Measurements from ENCODE around the gene SPAG8. TPM values are rescaled to one million over a fixed set of nuclear protein-coding genes. Genes with fewer than 3 reads are reported as not detected.

The SPAG8 gene
- total and polyA plus RNA-seq, 2 experiments from 2014 or later = 0.10 to 0.63 TPM

- WGBS (ENCODE audit: low lambda C conversion rate, missing lambda C conversion rate) = 100% methylated on average over 2 of the region's 2 CpGs
Measured at GRCh38 chr9:35789541-35789940, 22.5 kb downstream of the SPAG8 start.

GRCh38 chr9:35783418-35783817 lies 28.6 kb downstream of the SPAG8 start:
- Histone ChIP-seq H2AFZ (no peak overlapping the region), H3K4me3 (no peak overlapping the region), H3K9me2 (replicated peaks; ENCODE audit: insufficient read depth) (no peaks in the 10 kb centered on the region), H3K27me3 (no peaks in the 10 kb centered on the region), H4K20me1 (ENCODE audit: insufficient read depth, poor library complexity, severe bottlenecking) (no peaks in the 10 kb centered on the region), H3K4me1 (ENCODE audit: insufficient read depth) (no peaks in the 10 kb centered on the region), H3K4me2 (no peak overlapping the region), H3K9me3 (ENCODE audit: low read depth) (no peaks in the 10 kb centered on the region), H3K79me2 (no peaks in the 10 kb centered on the region), H3K27ac (no peak overlapping the region), H3K36me3 (replicated peaks; ENCODE audit: insufficient read depth, low read depth) (no peaks in the 10 kb centered on the region)
- TF ChIP-seq EZH2phosphoT487 (IDR thresholded peaks at IDR 0.05; ENCODE audit: low read depth, severe bottlenecking, unreplicated experiment) = no peak
- no peak for TF ChIP-seq CTCF (IDR thresholded peaks at IDR 0.05; ENCODE audit: poor library complexity)
- no peak for TF ChIP-seq EZH2 (IDR thresholded peaks at IDR 0.05; ENCODE audit: borderline replicate concordance)
- DNase-seq (ENCODE audit: low spot score) = no peak

More at GRCh38 chr9:35789541-35789940, 22.5 kb downstream of the SPAG8 start:
- DNase-seq (ENCODE audit: low spot score) = no peak
- no peak overlapping the region for H2AFZ ChIP-seq
- H3K27me3 ChIP-seq = no peaks in the 10 kb centered on the region
- TF ChIP-seq EZH2phosphoT487 (IDR thresholded peaks at IDR 0.05; ENCODE audit: low read depth, severe bottlenecking, unreplicated experiment) (no peak), CTCF (IDR thresholded peaks at IDR 0.05; ENCODE audit: poor library complexity) (no peak), EZH2 (IDR thresholded peaks at IDR 0.05; ENCODE audit: borderline replicate concordance) (no peak)
- H4K20me1 ChIP-seq (ENCODE audit: insufficient read depth, poor library complexity, severe bottlenecking) = no peaks in the 10 kb centered on the region
- no peaks in the 10 kb centered on the region for H3K36me3 ChIP-seq (replicated peaks; ENCODE audit: insufficient read depth, low read depth)
- H3K9me2 ChIP-seq (replicated peaks; ENCODE audit: insufficient read depth) = no peaks in the 10 kb centered on the region
- no peaks in the 10 kb centered on the region for H3K79me2 ChIP-seq
- no peaks in the 10 kb centered on the region for H3K9me3 ChIP-seq (ENCODE audit: low read depth)
- H3K4me2 ChIP-seq = no peak overlapping the region
- no peak overlapping the region for H3K27ac ChIP-seq
- H3K4me3 ChIP-seq = no peak overlapping the region
- peaks cover 15% of the 10 kb centered on the region for H3K4me1 ChIP-seq (ENCODE audit: insufficient read depth)

- H3K36me3 ChIP-seq (replicated peaks; ENCODE audit: insufficient read depth, low read depth) = no peaks in the 10 kb centered on the region
- no peak overlapping the region for H3K4me3 ChIP-seq
- H3K27me3 ChIP-seq = no peaks in the 10 kb centered on the region
- WGBS (ENCODE audit: low lambda C conversion rate, missing lambda C conversion rate) = 80% methylated on average over 2 of the region's 2 CpGs
- H3K9me3 ChIP-seq (ENCODE audit: low read depth) = no peaks in the 10 kb centered on the region
- H4K20me1 ChIP-seq (ENCODE audit: insufficient read depth, poor library complexity, severe bottlenecking) = no peaks in the 10 kb centered on the region
- H3K4me1 ChIP-seq (ENCODE audit: insufficient read depth) = no peaks in the 10 kb centered on the region
- H2AFZ ChIP-seq = no peak overlapping the region
- H3K79me2 ChIP-seq = no peaks in the 10 kb centered on the region
- no peak overlapping the region for H3K27ac ChIP-seq
- TF ChIP-seq EZH2phosphoT487 (IDR thresholded peaks at IDR 0.05; ENCODE audit: low read depth, severe bottlenecking, unreplicated experiment) = no peak
- no peak for TF ChIP-seq EZH2 (IDR thresholded peaks at IDR 0.05; ENCODE audit: borderline replicate concordance)
- no peak for TF ChIP-seq CTCF (IDR thresholded peaks at IDR 0.05; ENCODE audit: poor library complexity)
- DNase-seq (ENCODE audit: low spot score) = no peak
- H3K4me2 ChIP-seq = no peak overlapping the region
- H3K9me2 ChIP-seq (replicated peaks; ENCODE audit: insufficient read depth) = no peaks in the 10 kb centered on the region
Measured at GRCh38 chr9:35781066-35781465, 31.0 kb downstream of the SPAG8 start.

GRCh38 chr9:35778496-35778895 lies 33.6 kb downstream of the SPAG8 start:
- no peaks in the 10 kb centered on the region for H4K20me1 ChIP-seq (ENCODE audit: insufficient read depth, poor library complexity, severe bottlenecking)
- H3K4me3 ChIP-seq = no peak overlapping the region
- no peak overlapping the region for H2AFZ ChIP-seq
- no peak for TF ChIP-seq CTCF (IDR thresholded peaks at IDR 0.05; ENCODE audit: poor library complexity)
- TF ChIP-seq EZH2phosphoT487 (IDR thresholded peaks at IDR 0.05; ENCODE audit: low read depth, severe bottlenecking, unreplicated experiment) = no peak
- TF ChIP-seq EZH2 (IDR thresholded peaks at IDR 0.05; ENCODE audit: borderline replicate concordance) = no peak
- H3K9me3 ChIP-seq (ENCODE audit: low read depth) = no peaks in the 10 kb centered on the region
- no peaks in the 10 kb centered on the region for H3K36me3 ChIP-seq (replicated peaks; ENCODE audit: insufficient read depth, low read depth)
- H3K4me2 ChIP-seq = no peak overlapping the region
- peaks cover 3% of the 10 kb centered on the region for H3K79me2 ChIP-seq
- WGBS (ENCODE audit: low lambda C conversion rate, missing lambda C conversion rate) = 82% methylated on average over 3 of the region's 3 CpGs
- H3K9me2 ChIP-seq (replicated peaks; ENCODE audit: insufficient read depth) = no peaks in the 10 kb centered on the region
- no peaks in the 10 kb centered on the region for H3K4me1 ChIP-seq (ENCODE audit: insufficient read depth)
- no peak for DNase-seq (ENCODE audit: low spot score)
- no peaks in the 10 kb centered on the region for H3K27me3 ChIP-seq
- H3K27ac ChIP-seq = no peak overlapping the region
